Hematopoietic multipotent progenitor cell treated with erythropoietin and hydrocortisone succinate and interleukin-3 and kit ligand, for 6 days (in vitro differentiated cells): Measurements from ENCODE around the gene HPS4.

Experiments
- DNase-seq: peaks from one replicate; pipeline ENCODE4 v3.0.0-alpha.2; 2015

HPS4 gene

DNA sequence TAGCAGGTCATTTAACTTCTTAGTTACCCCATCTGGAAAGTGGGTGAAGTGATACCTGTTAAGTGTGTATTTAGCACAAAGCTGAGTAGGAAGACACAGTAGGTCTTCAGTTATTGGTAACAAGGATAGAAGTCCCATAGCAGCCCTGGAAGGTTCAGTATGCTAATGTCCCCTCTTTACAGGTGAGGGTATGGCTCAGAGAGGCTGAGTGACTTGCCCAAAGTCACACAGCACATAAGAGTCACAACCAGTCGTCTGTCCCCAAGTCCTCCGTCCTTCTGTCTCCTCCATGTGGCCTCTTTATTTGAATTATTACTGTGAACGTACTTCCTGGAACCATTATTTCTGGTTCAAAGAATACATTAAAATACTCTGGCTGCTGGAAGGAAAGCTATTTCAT is 44.0 kb downstream of the HPS4 start:
- DNase-seq, result no peak

DNA sequence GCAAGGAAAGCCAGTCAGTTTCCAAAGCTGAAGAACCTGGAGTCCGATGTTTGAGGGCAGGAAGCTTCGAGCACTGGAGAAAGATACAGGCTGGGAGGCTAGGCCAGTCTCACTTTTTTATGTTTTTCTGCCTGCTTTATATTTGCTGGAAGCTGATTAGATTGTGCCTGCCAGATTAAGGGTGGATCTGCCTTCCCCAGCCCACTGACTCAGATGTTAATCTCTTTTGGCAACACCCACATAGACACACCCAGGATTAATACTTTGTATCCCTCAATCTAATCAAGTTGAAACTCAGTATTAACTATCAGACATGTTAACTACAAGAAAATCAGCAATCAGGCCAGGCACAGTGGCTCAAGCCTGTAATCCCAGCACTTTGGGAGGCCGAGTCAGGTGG is 44.8 kb downstream of the HPS4 start:
- peak; percentile 23 for DNase-seq

DNA sequence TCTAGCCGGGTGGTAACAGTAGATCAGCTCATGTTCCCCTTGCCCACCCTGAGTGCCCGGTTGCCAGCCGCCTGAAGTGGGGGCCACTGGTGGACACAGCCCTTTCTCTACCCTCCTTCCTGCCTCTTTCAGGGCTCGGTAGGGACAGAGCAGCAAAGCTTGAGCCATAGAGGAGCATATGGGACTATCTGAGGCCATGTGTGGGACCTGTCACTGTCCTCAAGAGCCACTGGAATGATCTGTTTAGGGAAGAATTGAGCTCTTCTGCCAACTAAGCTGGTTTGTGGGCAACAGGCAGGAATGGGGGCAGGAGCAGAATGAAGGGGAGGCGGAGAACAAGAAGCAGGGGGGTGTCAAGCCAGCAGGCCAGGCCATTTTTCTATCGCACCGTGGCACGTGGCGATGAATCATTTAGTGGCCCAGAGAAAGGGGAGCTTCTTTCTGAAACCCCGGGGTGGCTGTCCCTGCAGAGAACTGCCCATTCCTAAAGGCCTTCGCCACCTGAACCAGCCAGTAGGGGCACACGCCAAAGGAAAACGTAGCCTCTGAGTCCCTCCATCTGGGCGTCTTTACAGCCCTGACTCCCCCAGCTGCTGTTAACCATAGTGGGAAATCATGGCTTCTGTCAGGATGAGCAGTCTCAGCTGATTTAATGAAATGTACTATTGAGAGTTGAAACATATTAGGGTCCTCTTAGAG is 45.7 kb downstream of the HPS4 start:
- no peak for DNase-seq

DNA sequence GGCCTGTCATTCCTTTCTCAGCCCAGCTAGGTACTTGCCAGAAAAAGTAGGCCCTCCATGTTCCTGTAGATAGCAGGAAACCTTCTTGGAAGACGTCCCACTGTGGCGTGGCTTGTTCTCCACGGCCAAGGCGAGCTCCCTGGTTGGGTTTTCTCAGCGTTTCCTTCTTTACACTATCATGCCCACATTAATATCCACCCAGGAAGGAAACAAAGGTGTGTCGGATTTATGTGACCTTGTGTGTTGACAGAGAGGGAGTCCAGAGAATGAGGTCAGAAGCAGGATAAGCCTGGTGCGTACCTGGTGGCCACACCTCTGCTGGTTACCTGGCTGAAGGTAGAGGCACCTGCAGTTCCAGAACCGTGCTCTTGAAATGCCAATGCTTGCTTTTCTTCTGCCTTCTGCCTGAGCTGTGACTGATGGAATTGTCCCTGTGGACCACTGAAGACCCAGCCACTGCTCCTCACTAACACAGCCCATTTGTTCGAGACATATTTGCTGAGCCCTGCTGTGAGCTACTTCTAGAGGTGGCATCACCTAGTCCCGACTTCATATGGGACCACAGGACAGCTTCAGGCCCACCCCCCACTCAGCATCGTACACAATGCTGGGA is 46.6 kb downstream of the HPS4 start:
- DNase-seq, result no peak

DNA sequence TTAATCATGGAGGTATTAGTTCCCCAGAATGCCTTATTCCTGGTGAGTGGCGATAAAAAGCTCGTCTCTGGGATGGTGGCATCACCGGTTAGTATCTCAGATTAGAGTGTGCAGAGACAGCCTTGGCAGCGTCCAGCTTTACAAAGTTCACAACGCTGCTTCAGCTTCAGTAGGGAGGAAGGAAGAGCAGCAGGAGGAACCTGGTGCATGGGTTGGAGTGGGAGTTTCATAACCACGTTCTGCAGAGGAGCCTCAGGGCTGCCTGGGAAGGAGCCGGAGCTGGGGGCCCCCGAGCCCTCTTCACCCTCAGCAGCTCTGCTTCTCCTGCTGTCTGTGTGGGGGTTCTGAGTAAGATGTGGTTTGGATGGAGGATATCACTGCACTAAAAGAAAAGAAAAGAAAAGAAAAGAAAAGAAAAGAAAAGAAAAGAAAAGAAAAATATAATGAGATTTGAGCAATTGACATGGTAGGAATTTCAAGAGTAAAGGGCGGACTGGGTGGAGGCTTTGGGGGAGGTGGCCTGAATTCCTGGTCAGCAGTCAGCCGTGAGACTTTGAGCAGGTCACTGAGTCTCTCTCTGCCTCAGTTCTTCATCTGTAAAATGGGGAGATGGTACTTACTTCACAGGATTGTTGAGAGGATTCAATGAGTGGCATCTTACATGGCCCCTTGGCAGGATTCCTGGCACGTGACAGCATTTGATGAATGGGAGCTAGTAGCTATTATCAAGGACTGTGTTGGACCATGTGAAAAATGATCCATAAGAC is 48.1 kb downstream of the HPS4 start:
- no peak for DNase-seq

DNA sequence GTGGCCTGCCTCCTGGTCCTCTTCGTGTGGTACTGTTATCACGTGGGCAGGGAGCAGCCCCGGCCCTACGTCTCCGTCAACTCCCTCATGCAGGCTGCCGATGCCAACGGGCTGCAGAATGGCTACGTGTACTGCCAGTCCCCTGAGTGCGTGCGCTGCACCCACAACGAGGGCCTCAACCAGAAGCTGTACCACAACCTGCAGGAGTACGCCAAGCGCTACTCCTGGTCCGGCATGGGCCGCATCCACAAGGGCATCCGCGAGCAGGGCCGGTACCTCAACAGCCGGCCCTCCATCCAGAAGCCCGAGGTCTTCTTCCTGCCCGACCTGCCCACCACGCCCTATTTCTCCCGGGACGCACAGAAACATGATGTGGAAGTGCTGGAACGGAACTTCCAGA is 49.8 kb downstream of the HPS4 start:
- DNase-seq, result no peak

DNA sequence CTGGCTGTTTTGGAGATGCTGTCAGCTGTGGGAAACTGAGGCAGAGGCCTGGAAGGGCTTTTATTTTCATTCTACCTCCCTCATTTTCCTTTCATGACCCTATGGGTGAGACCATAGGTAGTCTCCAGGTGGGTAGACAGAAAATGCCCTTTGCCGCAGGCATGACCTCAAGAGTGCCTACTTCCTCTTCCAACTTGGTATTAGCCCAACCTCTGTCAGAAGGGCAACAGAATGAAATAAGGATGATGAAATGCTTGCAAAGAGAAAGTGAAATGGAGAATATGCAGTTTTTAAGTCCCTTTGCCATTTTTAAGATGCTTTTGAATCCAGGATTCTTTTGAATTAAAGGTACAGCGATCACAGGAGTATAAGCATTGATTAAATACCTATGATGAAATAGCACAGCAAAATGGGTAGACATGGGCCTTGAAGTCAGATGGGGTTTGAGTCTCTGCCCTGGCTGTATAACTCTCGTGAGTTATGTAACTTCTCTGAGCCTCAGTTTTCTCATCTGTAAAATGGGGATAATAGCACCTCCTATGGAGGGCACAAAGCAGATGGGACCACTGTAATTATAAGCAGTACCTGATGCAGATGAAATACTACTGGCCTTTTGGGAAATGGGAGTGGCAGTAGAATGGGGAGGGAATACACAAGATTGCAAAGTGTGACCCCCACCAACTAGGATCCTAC is 50.8 kb downstream of the HPS4 start:
- DNase-seq, result peak; percentile 50

DNA sequence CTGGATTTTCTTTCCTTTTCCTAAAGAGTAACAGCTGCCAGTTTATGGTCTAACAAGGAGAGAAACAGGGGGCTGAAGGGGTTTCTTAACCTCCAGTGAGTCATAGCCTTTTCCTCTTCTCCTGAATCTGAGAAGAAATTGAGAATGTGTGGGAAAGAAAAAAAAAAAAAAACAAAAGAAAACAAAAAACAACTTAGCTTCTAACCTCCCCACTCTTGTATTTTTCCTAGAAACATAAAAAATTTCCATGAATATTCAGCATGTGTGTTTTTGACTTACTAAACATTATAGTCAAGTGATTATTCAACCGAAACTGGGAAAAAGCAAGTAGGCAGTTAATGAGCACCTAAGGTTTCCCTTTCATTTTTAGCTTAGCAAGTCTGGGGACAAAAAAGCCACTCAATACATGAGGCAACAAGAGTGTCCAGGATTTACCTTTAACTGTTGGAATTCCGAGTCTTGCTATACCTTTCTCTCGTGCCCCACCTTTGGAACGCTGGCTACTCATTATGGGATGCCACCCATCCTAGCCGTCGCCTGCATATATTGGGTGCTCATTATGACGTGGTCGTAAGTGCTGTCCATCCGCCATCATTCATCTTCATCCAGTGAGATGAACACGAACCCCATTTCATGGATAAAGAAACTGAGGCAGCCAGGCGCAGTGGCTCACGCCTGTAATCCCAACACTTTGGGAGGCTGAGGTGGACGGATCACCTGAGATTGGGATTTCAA is 52.2 kb downstream of the HPS4 start:
- no peak for DNase-seq

DNA sequence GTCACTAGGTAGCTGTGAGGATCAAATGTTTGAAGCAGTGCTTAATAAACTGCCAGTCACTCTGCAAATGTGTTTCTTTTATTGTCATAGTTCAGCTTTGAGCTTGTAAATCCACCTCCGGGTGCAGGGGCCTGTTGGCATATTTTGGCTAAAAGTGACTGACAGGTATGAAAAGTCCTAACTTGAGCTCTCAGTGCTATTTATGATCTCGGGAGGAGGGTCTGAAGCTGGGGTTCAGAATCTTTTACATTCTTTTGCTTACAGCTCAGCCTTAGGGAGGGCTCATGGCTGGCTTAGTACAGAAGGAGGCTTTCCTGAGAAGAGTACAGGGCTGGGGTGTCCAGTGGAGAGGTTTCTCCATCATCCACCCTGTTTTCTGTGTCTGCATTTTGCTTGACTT is 53.0 kb downstream of the HPS4 start:
- no peak for DNase-seq

DNA sequence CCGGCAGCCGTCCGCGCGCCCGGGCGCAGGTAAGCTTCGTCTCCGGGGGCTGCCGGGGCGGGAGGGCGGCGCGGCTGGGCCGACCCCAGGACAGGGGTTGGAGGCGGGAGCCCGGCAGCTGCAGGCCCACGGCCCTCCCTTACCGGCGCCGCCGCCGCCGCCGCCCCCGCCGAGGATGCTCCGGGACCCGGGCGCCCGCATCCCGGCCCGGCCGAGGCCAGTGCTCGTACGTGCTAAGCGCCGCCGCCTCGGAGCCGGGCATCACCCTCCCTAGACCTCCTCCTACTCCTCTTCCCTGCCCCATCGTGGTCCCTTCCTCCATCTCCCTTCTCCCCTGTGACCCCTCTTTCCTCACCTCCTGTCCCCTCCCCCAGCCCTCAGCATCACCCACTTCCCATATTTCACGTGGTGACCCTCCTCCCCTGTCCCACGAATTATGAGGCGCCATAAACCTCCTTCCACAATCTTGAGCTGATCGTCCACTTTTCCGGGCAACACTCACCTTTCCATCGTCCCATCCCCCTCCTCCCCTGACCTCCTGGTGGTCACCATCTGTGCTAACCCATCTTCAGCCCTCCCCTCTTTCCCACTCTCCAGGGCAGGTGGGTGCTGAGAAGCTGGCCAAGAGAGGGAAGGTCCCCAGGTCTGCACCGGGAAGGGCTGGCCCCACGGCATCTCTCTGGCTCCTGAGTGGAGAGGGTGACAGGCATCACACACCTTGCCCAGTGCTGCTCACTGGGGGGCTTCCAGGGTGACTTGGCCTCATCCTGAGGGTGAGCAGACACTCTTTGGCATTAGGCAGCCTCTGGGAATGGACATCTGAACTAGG is 53.9 kb downstream of the HPS4 start:
- DNase-seq, result no peak

DNA sequence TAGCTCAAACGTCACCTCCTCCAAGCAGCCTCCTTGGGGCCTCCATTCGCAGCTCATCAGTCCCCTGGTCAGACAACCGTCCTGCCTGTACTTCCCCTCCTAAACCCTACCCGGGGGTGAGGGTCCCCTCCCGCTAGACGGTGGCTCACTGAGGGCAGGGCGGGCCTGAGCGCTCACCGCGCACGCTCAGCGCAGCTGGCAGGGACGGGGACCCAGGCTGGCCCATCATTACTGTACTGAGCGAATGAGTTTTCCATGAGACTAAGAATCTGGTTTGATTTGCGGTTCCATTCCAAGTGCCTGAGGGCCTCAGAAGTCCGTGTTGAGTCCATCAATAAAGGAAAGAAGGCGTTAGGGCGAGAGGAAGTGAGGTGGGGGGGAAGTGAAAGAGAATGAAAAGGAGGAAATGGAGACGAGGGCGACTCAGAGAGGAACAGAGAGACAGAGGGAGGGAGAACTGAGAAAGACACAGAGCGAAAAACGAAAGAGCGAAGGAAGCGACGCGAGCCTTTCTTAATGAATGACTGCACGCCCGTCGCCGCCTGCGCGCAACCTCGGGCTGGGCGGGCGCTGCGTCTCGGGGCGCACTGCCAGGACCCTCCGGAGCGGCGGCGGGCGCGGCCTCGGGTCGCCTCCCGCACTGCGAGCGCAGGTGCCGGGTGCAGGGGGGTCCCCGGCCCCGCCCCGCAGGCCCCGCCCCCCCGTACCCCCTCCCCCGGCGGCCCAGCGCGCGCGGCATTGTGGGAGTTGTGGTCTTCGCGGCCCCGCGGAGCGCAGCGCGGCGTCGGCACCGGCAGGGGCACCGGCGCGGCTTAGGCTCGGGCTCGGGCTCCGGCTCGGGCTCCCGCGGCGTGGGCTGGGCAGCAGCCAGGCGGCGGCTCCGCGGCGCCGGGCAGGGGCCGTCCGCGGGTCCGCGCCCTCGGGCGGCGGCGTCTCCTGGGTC is 54.8 kb downstream of the HPS4 start, which contains the start of gene ASPHD2:
ASPHD2 (plus strand) TSS at position 746 of the 943 bp plus-strand sequence. CDS start 4,356 bp downstream, outside the sequence.
- peak; percentile 74 for DNase-seq

DNA sequence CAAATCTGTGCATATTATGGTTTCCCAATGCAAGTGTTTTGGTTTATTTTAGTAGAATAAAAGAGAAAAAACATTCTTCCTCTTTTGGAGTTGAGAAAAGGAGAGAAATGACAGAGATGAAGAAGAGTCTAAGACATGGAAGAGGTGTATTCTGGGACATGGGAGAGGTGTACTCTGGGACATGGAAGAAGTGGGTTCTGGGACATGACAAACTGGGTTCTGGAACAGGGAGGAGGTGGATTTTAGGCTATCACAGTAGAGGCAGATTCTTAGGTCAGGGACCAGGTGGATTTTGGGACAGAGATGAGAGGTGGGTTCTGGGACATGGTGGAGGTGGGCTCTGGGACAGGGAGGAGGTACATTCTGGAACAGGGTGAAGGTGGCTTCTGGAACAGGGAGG is 56.7 kb downstream of the HPS4 start:
- DNase-seq, result no peak

DNA sequence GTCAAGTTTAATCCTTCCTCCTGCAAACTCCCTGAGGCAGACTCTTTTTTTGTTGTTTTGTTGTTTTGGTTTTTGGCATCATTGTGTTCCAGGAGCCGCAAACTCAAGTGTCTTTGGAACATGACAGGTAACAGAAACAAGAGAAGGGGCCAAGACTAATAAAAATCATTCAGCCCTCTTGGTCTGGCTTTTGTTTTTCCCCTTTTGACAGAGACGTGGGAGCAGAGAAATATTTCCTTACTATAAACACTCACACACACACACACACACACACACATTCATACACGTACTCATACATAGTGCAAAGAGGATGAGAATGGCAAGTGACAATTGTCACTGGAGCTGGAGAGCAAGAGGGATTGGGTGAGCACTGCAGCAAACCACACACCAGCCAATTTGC is 65.0 kb downstream of the HPS4 start:
- DNase-seq, result no peak

DNA sequence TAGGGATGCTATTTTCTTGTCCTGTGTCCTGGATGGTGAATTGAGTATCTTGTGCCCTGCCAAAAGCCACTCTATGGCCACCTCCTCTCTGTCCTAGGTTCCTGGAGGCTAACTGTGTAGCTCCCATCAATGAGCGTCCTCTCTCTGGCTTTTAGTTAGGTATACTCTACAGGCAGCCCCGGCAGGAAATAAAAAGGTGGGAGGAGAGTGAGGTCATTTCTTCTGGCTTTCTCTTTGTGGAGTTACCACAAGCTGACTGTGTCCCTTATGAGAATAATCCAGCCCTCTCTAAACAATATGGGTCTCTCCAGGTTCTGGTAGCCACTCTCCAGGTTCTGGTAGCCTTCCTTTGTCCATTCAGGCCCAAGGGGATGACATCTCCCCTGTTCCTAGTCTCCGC is 66.2 kb downstream of the HPS4 start:
- no peak for DNase-seq

DNA sequence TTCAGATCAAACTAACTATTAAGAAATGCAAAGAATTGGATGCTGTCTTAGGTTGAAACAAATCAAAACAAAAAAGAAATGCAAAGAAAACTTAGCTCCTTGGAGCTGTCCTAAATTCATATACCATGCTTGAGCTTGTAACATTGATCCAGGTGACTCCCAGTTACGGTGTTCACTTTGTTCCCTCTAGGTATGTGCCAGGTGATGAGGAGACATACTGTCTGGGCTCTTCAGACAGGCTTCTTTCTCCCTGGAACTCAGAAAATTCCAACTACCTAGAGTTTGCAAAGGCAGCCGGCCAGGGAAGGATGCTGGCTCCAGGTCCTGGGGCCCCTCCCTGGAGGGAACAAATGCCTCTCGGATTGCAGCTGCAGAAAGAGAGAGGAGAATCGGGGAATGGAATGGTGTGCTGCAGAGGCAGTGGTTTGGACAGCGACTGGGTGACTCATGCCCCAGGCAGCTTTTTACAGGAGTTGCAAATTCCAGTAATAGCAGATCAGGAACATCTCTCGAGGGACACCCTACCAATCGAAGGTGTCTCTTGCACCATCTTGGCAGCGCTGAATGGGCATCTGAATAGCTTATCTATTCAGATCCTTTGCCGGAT is 66.8 kb downstream of the HPS4 start:
- no peak for DNase-seq

DNA sequence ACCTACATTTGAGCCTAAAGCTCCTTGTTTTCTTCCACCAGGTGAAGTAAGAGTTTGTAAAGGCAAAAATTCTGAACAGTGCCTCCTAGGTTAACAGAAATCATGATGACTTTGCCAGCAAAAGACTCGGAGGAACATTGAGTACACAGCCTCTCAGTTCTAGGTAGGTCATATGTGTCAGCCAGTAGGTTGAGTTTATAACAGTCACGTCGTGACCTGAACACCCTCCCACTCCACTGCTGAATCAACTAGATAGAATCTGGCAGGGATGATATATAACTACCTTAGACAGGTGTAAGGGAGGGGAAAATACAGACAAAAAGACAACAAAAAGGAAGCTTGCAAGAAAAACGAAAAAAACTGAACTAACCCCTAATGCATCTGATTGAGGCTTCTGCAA is 67.3 kb downstream of the HPS4 start:
- DNase-seq, result no peak

DNA sequence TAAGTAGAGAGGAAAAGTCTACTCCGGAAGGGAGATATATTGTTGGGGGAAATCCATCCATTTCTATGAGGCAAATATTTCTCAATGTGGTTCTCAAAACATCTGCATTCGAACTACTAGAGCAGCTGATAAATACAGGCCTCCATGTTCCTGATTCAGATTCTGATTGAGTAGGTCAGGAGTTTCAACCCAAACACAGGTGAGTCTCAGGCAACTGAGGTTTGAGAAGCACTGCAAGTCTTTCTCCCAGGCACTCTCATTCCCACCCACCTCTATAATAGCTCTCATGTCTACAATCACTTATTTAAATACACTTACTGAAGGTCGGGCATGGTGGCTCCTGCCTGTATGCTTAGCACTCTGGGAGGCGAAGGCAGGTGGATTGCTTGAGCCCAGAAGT is 69.2 kb downstream of the HPS4 start:
- no peak for DNase-seq

DNA sequence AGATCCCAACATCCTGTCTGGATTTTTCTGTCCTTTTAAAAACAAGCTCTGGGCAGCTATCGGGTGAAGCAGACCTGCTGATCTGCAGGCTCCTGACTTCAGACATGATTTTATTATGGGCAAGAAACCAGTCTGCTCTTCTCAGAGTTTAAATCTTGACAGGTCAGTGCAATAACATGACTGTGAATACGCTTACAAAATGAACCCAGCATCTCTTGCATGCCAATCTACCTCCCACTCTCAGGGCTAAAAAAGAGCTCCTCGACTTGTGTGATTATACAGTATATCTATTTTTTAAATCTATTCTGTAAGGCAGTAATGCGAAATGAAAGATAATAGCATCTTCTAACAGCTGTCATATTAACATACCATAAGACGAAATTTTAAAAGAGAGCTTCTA is 73.2 kb downstream of the HPS4 start:
- no peak for DNase-seq

DNA sequence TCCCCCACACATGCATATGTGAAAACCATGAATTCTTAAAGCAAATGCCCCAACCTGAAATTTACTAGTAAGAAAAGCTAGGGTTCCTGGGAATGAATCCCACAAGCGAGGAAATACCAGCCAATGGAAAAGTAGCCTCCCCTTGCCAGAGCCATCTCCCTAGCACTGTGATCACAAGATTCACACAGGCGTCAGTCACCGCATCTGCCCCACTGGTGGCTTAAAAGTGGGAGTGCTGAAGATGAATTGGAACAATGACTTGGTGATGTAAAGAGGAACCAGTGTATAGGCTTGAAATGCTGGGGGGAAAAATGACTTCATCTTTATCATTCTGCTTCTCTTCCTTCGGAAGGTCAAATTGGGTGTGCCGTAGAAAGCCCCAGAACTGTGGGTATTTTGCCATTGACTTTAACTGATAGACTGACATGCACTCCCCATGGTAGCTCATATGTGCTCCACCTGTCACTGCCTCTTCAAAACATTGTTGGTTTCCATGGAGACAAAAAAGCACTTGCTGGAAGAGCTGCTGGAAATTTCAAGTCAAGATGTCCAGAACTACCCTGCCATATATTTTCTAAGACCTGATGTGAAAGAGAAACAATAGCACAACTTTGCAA is 73.8 kb downstream of the HPS4 start:
- DNase-seq, result no peak
